Activated T-helper 1 cell treated with anti-CD3 and anti-CD28 coated beads, Interleukin-2, amount 50 U/mL, for 16 hours (primary cell): ENCODE results near the gene DCC.

Experiments used
- DNase-seq, 2 donors: peaks; one replicate each; pipeline ENCODE4 v3.0.0-alpha.2; 2020; ENCODE audit warnings: low read depth in 1 of 2, low spot score in 1 of 2

Gene DCC

DNA sequence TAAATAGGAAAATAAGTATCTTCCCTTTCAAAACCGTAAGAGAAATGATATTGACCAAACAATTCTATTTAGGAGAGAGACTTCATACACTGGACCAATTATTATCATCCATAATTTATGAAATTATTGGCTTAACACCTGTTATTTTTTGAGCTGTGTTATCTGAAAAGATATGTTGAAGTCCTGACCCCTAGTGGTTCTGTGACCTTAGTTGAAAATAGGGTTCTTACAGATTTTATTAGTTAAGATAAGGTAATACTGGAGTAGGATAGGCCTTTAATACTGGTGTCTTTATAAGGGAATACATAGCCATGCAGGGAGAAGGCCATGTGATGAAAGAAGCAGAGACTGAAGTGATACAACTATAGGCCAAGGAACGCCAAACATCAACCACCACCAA lies 659.6 kb downstream of the DCC start:
- DNase-seq, result no peak

DNA sequence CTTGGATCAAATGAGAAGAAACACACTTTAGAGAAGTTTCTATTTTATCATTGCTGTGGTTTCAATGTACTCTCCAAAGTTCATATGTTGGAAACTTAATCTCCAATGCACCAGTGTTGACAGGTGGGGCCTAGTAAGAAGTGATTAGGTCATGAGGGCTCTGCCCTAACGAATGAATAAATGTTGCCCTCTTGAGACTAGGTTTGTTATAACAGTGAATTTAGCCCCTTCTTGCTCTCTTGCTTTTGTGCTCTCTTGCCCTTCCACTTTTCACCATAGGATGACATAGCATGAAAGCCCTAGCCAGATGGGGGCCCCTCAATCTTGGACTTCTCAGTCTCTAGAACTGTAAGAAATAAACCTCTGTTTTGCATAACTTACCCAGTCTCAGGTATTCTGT lies 664.8 kb downstream of the DCC start:
- no peak for DNase-seq

DNA sequence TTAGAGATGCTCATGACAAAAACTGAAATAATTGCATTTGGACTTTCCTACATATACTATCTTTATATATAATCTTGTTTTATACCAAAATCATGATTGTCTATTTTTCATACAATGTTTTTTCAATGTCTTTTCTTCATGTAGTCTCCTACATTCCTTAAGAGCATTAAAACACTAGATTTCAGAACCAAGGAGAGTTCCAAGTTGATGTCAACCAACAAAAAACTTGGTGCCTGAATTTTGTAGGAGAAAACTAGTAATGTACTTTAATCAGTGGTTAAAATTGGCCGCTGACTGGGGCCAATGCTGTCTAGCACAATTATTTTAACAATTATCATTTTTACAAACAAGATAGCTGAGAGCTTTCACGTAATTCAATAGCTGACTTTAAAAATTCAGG lies 678.8 kb downstream of the DCC start:
- DNase-seq, result no peak

DNA sequence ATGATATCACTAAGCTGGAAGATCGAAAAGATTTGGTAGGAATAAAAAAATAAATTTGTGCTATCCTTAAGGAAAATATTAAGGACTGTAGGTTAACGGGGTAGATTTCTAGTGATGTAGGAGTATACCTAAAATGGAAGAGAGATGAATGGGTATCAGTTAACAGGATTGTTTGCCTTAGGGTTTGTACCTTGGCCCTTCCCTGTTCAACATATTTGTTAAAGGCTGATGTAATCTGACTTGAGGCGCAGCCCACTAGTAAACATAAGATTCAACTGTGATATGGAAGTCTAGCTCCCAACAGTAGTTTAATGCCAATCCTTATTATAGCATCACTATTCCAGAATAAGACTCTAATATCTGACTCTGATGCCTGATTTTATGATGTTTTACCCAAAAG lies 685.2 kb downstream of the DCC start:
- DNase-seq, result no peak

DNA sequence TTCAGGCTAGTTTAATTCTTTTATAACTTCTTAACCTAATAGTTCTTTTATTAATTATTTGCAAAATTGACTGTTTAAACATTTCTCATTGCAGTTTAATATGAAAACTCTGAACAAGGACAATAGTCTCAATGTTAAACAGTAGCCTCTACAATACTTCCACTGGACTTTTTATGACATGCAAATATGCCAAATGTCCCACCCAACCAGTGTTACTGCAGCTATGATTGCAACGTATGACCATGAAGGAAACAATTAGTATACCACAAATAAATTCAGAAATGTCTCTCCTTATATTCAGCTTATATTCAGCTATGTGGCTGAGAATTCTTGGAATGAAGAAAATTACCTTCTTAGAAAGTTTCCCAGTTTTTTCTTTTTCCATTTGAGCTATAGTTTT lies 688.6 kb downstream of the DCC start:
- no peak for DNase-seq

DNA sequence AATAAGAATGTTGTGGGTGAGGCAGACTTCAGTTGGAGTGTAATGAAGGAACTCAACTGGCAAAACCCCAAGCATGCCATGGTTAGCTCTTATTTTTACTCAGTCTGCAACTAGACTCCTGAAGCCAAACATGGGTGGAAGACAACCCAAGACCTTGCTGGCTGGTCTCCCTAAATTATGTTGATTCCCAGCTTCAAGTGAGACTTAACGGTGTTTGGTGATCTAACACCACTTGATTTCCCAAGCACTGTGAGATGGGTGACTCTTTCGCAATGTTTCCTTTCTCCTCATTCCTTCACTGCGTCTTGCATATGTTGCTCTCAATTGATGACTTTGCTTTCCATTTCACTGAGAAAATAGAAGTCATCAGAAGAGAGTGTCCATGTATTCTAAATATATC lies 693.1 kb downstream of the DCC start:
- DNase-seq, result no peak

DNA sequence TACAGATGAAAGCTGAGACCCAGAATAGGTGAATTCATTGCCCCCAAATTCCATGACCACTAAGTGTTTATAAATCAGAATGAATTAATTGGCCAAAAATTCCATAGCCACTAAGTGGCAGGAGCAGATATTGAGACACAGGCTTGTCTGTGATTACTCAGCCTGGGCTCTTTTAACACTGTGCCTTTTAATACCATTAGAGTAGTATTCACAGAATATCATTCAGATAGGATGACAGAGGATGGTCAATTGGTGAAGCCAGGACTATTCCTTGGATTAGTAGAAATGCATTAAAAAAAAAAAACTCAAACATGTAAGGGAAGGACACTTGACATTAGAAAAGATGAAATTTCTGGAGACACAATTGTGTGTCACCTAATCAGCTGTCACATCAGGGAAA lies 698.6 kb downstream of the DCC start:
- no peak for DNase-seq

DNA sequence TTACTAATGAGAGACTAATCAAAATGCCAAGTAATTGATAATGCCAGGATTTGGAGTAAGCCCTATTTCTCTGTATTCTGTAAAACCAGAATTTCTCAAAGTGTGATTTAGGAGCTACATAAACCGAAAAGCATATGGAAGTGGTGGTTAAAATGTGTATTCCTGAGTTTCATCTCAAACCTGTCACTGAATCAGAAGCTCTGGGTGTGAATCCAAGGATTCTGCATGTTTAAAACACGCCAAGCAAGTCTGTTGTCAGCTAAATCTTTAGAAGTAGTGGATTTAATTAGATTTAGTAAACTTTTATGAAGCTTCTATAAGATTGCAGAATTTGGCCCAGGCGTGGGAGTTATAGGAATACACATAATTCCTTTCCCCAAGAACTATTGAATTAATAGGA lies 700.3 kb downstream of the DCC start:
- no peak for DNase-seq

DNA sequence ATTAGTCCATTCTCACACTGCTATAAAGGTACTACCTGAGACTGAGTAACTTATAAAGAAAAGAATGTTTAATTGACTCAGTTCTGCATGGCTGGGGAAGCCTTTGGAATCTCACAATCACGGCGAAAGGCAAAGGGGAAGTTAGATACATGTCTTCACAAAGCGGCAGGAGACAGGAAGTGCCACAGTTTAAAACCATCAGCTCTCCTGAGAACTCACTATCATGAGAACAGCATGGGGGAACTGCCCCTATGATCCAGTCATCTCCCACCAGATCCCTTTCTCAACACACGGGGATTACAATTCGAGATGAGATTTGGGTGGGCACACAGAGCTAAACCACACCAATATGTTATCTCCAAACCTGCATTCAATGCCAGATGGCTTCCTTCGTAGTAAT lies 716.1 kb downstream of the DCC start:
- DNase-seq, result no peak

DNA sequence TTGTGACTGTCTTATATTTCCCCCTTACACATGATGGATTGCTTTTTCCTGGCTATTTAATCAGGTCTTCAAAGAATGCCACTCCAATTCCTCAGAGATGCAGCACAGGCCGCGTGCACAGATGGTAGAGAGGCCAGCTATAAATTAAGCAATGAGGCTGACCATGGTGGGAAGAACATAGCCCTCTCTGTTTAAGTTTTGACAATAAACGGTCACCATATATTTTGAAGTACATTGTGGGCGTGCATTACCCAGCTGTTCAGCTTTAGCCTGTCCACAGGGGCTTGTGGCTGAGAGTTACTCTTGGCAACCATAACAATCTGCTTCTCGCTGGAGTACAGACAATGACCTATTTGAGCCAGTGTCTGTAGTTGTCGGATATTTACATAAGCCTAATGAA lies 730.8 kb downstream of the DCC start:
- DNase-seq, result no peak

DNA sequence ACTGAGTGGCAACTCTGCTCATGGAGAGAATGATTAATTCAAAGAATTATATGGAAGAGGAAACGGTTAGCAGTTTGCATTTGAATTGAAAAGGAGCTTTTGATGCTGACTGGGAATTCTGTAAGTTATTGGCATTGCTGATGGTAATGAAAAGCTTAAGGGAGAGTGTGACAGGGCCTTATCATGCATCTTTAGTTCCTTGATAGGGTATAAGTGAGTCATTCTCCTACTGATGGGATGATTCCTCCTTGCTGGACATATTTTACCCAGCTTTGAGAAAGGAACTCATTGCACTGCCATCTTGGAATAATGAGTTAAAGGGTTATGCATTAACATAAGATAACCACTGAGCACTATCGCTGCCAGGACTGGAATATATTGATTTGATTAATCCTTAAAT lies 740.7 kb downstream of the DCC start:
- no peak for DNase-seq

DNA sequence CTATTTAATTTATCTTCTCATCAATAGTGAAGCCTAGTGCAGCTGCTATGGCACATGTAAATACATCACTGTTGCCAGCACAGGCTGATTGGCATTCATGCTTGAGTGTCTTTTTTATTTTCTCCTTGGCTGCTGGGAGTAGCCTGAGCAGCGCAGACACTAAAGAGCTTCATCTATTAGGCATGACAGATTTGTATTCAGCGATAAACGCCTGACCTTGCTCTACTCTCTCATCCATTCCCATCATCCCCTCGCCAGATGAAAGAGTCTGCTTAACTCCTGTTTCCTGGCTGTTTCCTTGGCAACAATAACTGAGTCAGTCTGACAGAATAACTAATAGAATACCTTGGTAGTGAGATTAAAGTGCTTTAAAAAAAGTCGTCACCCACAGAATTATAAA lies 753.6 kb downstream of the DCC start:
- DNase-seq, result no peak

DNA sequence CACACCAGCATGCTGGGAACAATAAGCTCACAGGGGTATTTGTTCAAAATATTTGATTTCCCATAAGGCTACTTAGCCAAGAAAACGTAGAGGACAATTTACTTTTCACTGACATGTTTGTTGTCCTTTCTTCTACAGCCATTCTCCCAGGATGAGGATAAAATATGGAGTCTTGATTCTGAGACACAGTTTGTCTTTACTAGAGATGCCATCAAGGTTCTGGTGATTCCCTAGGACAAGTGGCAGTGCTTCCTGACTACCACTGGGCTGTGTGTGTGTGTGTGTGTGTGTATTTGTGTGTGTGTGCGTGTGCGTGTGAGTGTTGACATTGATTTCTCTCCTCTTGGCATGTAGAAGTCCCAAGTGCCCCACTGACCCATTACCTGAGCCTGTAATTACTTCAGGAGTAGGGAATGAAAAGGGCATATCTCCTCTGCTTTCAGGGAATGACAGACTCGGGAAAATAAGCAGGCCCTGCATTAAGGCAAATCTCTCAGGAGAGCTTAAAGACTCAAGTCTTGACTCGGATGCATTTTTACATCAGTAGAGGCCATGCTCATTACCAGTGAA lies 761.6 kb downstream of the DCC start:
- DNase-seq, result no peak

DNA sequence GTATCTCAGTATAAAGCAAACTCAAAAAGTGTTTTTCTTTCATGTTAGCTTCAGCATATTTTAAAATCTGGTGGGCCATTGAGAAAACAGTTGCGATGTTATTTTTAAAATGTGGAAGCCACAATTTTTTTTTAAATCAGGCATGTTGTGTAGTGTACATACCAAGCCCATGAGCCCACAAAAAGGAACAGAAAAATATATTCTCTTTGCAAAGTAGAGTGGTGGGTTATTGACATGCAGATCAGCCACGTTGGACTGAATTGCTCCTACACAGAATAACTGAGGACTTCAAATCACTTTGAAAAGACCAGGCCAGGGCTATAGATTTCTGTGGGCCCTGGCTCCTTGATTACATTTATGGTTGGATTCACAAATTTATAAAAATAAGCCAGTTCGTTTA lies 774.4 kb downstream of the DCC start:
- DNase-seq, result no peak

DNA sequence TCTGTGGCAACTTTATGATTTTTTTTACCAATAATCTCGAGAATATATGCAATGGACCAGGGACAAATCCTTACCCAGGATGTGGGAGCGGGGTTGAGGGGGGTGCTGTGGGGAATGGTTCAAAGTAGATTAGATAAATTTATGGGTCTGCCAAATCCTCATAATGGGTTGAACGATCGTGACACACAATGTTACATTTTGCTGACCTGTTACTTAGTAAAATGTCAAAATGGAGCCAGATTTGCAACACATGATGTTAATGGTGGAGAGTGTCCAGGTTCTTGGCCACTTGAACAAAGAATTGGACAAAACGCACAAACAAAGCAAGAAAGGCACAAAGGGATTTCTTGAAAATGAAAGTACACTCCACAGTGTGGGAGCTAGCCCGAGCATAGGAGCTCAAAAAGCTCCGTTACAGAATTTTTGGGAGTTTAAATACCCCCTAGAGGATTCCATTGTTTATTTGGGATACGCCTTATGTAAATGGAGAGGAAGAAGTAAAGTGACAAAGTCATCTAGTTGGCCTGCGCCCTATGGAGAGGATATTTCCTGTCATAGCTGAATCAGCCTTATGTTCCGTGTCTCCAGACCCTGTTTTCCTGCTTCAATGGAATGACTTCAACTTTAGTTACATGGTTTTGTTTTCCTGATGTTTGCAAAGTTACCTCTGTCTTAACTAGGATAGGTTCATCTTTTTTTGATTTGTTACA lies 776.0 kb downstream of the DCC start:
- no peak for DNase-seq

DNA sequence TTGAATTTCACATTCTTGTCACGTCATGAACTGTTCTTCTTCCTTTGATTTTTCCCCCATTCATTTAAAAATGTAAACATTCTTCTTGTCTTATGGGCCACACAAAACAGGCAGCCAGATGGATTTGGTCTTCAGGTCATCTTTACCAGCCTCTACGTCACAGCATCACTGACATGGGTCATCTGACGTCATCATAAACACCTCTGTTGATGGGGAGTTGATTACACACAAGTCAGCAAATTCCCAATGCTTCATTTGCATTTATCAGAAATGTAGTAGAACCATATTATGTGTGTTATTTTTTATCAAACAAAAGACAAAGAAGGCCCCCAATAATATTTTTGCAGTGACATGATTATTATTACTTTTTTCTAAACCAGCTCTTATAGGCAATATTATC lies 777.9 kb downstream of the DCC start:
- DNase-seq, result no peak

DNA sequence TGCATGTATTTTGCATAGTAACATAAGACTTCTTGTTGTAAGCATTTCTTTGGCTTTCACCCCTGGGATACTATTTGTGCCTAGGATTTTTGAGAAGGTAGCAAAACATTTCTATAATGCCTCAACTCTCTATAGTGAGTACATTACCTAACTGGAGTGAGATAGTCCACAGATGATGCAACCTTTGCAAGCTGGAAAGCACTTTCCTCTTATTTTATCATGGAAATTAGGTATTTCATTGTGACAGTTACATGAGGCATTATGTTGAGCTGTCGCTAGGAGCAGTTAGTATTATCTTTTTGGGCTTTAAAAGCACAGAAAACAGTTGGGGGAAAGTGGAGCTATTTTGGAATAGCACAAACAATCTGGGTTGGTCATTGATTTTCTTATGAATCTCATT lies 786.2 kb downstream of the DCC start:
- no peak for DNase-seq

DNA sequence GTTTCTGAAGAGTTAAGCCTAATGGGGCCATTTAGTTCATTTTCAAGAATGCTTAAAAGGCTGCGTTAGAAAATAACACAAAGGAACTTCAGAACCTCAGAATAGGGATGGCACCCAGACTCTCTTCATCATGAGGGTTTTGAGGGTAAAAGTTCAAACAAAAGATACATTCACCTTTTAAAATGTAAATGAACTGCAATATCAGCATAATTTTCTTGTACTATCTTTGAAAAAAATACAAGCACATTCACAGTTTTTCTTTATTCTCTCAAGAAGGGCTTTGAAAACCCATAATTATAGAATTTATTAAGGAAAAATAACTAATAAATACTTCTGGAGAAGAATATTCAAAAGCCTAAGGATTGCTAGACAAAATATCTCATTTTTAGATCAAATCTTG lies 791.0 kb downstream of the DCC start:
- DNase-seq, result no peak

DNA sequence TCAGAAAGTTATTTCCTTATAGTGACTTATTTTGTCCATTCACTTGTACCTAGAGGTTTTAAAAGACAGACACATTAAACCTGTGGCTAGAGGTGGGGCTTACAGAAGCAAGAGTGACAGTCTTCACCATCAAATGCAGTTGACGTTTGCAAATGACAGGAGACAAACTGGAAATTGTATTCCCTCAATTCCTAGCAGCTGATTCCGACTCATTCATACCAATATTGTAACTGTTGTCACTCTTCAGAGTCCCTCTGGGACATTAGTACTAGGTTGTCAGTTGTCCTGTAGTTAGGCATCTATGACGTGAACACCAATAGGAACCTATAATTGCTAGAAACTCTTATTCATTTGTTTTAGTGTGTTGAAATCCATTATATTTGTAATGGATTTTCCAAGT lies 794.7 kb downstream of the DCC start:
- no peak for DNase-seq

DNA sequence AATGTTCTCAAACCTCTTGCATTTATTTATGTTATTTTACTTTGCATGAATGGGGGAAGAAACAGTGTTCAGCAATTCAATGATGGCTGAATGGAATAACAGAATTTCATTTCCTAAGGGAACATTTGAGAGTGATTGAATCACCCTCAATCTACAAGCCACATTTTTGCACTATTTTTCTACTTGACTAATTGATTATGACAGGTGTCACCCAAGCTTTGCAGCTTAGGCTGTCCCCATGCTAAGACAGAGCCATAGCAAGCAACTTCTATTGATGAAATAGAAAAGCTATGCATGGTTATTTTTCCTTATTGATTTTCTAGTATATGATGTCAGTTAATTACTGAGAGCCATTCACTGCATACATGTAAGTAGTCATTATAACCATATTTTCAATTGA lies 795.7 kb downstream of the DCC start:
- DNase-seq, result no peak

DNA sequence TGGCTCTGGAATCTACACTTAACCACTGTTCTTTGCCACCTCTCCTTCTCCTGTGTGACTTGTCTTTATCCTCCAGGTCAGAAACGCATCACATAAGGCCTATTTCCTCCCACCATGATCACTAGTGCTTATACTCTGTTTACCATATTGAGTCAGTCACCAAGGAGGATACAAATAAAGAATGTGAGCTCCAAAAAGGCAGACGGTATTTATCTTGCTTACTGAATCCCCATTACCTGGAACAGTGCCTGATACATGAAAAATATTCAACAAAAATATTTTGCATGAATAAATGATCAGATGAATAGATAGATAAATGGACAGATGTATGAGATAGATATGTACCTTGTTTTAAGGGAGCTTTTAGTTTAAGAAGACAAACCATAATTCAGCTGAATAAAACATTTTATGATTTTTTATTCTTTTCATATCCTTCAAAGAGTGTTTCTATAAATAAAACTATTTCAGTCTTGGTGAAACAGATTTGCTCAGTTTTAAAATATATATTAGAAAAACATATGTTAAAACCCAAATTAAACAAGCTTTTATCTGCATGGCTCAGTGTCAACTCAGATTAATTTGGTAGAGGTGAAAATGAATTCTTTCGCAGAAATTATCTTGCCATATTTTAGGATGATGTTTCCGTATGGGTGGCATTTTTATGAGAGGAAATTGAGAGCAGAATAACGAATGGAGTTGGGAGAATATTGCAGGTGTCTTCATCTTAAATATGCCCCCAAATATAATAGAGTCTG lies 799.9 kb downstream of the DCC start:
- no peak for DNase-seq

DNA sequence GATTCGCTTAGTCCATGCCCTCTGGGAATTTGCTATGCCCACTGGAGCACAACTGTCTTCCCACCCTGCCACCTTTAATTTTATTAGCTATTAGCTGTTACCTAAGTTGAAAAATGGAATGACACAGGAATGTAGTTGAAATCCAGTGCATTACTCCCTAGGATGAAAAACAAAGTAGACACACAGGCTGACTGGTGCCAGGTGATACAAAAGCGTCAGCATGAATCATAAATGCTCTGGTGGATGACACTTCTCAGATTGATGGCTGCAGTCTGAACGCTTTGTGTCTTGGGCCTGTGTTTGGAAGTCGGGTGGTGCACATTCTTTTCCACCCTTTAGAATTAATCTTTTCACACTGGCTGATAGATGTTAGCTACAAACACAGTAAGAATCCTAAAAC lies 802.0 kb downstream of the DCC start:
- DNase-seq, result no peak

DNA sequence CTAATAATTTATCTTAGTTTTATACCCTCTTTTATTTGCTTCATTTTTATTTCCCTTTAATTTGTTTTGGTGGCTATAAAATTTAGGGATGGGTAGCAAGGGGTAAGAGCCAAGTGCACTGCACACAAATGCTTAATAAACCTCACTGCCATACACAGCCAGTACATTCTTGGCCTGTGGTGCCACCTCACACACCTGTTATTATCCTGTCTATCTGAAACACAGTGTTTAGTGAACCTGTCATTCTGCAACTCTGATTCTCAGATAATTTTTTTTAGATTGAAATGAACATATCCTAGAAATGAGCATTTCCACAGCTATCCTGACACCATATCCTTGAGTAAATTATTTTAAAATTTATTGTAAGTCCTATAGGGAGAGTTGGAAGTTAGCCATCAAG lies 807.5 kb downstream of the DCC start:
- no peak for DNase-seq
